ENCODE data around the gene DIP2C.

- TF ChIP-seq CTCF (IDR thresholded peaks at IDR 0.05) (no peak), POLR2A (IDR thresholded peaks at IDR 0.05) (no peak)
These were observed 190.6 kb downstream of the DIP2C start for GRCh38 chr10:498760-499435.

All from testis (tissue), 2 donors.